Right lobe of liver (tissue), 4 donors: ENCODE results near the gene FARS2.

ENCODE experiments used
- CTCF ChIP-seq, 4 donors: fragments of 200-600 bp in 3 of 4; fragments of 450-650 bp in 1 of 4; IDR thresholded peaks; one replicate each; pipeline versions ENCODE4 v1.5.1 to v1.8.0; 2016 to 2022; ENCODE audit warnings: antibody characterized with exemption in 4 of 4, mild to moderate bottlenecking in 2 of 4
- POLR2A ChIP-seq: fragments of 450-650 bp; IDR thresholded peaks from one replicate; pipeline ENCODE4 v1.6.1; 2017; ENCODE audit warnings: antibody characterized with exemption, mild to moderate bottlenecking
- donor health status: DM: no; HTN: no; CAD: no.
- donor health status: DM: no; HTN: no; CAD: no.
- donor health status: DM: no; HTN: yes; CAD: no.

DNA sequence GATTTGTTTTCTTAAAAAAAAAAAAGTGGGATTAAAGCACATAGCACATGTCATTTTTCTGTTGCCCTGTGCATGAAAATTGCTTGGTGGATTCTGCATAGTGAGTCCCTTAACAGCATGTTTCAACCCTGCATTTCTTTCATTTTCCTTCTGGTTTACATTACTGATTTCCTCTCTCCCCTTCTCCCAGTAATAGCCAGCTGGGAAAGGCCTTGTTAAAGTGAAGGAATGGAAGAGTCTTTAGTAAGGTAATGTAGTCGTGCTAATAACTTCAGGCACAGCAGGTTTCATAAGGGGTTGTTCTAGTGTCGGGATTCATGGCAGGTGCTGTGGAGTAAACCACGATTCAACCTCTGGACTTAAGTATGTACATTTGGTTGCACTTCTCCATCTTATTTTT lies 202.4 kb downstream of the FARS2 start:
- no peak for TF ChIP-seq CTCF (IDR thresholded peaks at IDR 0.05)
- TF ChIP-seq POLR2A = no peak
